HCT116 (cell line): Measurements from ENCODE around the gene ROBO1. TPM values are rescaled to one million over a fixed set of nuclear protein-coding genes. Genes with fewer than 3 reads are reported as not detected.

ENCODE experiments used
- ATAC-seq: fragments of 200-7000 bp; cut with Tn5 transposase; 2 replicates; pipeline ENCODE4 v1.9.1; 2020; ENCODE audit warnings: mild to moderate bottlenecking, moderate library complexity
- BruUV-seq: library from RNA; stranded (reverse); fragments of 400-500 nt; replicated peaks from 2 replicates; lab custom pipeline; 2021; lab: Mats Ljungman, UMichigan
- CTCF ChIA-PET: fragments of 300-600 bp; sonication (Branson Sonifier 250); formaldehyde crosslinking; loops from one replicate; lab custom pipeline; 2021; ENCODE audit warnings: antibody characterized with exemption; lab: Charles Lee
- POLR2A ChIA-PET: fragments of 300-600, 350-600 bp; sonication (Branson Sonifier 250); formaldehyde crosslinking; loops from one replicate; lab custom pipeline; 2021; ENCODE audit warnings: antibody characterized with exemption; lab: Charles Lee
- RAD21 ChIA-PET, 2 experiments: fragments of 300-600 bp; sonication (Branson Sonifier 250); formaldehyde crosslinking; loops; one replicate each; lab custom pipeline; 2023; ENCODE audit warnings: low total read pairs in 2 of 2; ENCODE audit not compliant: uncharacterized antibody in 2 of 2, unreplicated experiment in 2 of 2, low non-redundant PET in 1 of 2; lab: Charles Lee
- DNase-seq: peaks from one replicate; pipeline ENCODE4 v3.0.0-alpha.2; 2010; ENCODE audit warnings: low read depth, low spot score
- H2AFZ ChIP-seq: fragments of 200-600 bp; shearing (Covaris generic), sonication (generic); 2 replicates; pipeline ENCODE4 v1.6.1; 2017; ENCODE audit warnings: low read depth, mixed run types, mixed read lengths, antibody characterized with exemption, low read length; ENCODE audit not compliant: poor library complexity, severe bottlenecking
- H3K27ac ChIP-seq: 2 replicates; pipeline ENCODE4 v1.5.1; 2012; ENCODE audit warnings: low read depth, low read length
- H3K27me3 ChIP-seq: fragments of 200-600 bp; sonication (generic); 2 replicates; pipeline ENCODE4 v1.6.1; 2016; ENCODE audit warnings: mixed run types, low read length, mixed read lengths; ENCODE audit not compliant: insufficient read depth
- H3K36me3 ChIP-seq, 2 experiments: fragments of 200-500 bp in 1 of 2; fragments of 200-600 bp in 1 of 2; sonication (Bioruptor generic) in 1 of 2; sonication (generic) in 1 of 2; 2 replicates each; pipeline versions ENCODE4 v1.5.1 to v1.6.1; 2014 to 2016; ENCODE audit warnings: low read length in 2 of 2, inconsistent platforms in 1 of 2, mixed read lengths in 1 of 2, mixed run types in 1 of 2; ENCODE audit not compliant: insufficient read depth in 2 of 2, control insufficient read depth in 1 of 2
- H3K4me1 ChIP-seq, 2 experiments: fragments of 200-600 bp in 1 of 2; sonication (generic) in 1 of 2; 2 replicates each; pipeline versions ENCODE4 v1.5.1 to v1.6.1; 2012 to 2017; ENCODE audit warnings: low read length in 2 of 2, inconsistent platforms in 1 of 2, mild to moderate bottlenecking in 1 of 2, mixed read lengths in 1 of 2, mixed run types in 1 of 2, moderate library complexity in 1 of 2; ENCODE audit not compliant: insufficient read depth in 2 of 2, control insufficient read depth in 1 of 2
- H3K4me2 ChIP-seq: fragments of 200-600 bp; sonication (generic); 2 replicates; pipeline ENCODE4 v1.6.1; 2017; ENCODE audit warnings: mixed run types, low read length, mixed read lengths
- H3K4me3 ChIP-seq, 2 experiments: fragments of 200-600 bp in 1 of 2; sonication (generic) in 1 of 2; replicated peaks in 1 of 2; 2 replicates each; pipeline ENCODE4 v1.5.1; 2011 to 2016; ENCODE audit warnings: low read length in 2 of 2, control low read depth in 1 of 2, low read depth in 1 of 2, mild to moderate bottlenecking in 1 of 2, mixed read lengths in 1 of 2, mixed run types in 1 of 2
- H3K79me2 ChIP-seq: fragments of 200-600 bp; sonication (generic); 2 replicates; pipeline ENCODE4 v1.6.1; 2017; ENCODE audit warnings: mild to moderate bottlenecking, mixed run types, low read length, moderate library complexity, mixed read lengths; ENCODE audit not compliant: insufficient read depth
- H3K9ac ChIP-seq: fragments of 200-600 bp; sonication (generic); 2 replicates; pipeline ENCODE4 v1.6.1; 2016; ENCODE audit warnings: low read length, mixed read lengths
- H3K9me2 ChIP-seq: fragments of 200-600 bp; sonication (generic), shearing (Covaris generic); 2 replicates; pipeline ENCODE4 v1.6.1; 2017; ENCODE audit warnings: mixed run types, mild to moderate bottlenecking, moderate library complexity; ENCODE audit not compliant: insufficient read depth
- H3K9me3 ChIP-seq, 2 experiments: fragments of 200-500 bp in 1 of 2; fragments of 200-600 bp in 1 of 2; sonication (Bioruptor generic) in 1 of 2; sonication (generic) in 1 of 2; 2 replicates each; pipeline ENCODE4 v1.6.1; 2014 to 2017; ENCODE audit warnings: low read length in 2 of 2, mixed read lengths in 2 of 2, inconsistent platforms in 1 of 2, low read depth in 1 of 2, mild to moderate bottlenecking in 1 of 2, mixed run types in 1 of 2, moderate library complexity in 1 of 2; ENCODE audit not compliant: control insufficient read depth in 1 of 2, insufficient read depth in 1 of 2
- H4K20me1 ChIP-seq: fragments of 200-600 bp; sonication (generic), shearing (Covaris generic); 2 replicates; pipeline ENCODE4 v1.6.1; 2017; ENCODE audit warnings: mixed run types, mild to moderate bottlenecking, moderate library complexity; ENCODE audit not compliant: insufficient read depth
- ATF3 ChIP-seq: IDR thresholded peaks from 2 replicates; pipeline ENCODE4 v1.6.1; 2012
- CBX3 ChIP-seq: IDR thresholded peaks from 2 replicates; pipeline ENCODE4 v1.6.1; 2012; ENCODE audit warnings: low read depth
- CEBPB ChIP-seq: IDR thresholded peaks from 2 replicates; pipeline ENCODE4 v1.6.1; 2012; ENCODE audit warnings: low read depth
- EGR1 ChIP-seq: IDR thresholded peaks from 2 replicates; pipeline ENCODE4 v1.6.1; 2012; ENCODE audit warnings: low read depth
- EZH2 ChIP-seq: fragments of 200-600 bp; sonication (generic); IDR thresholded peaks from 2 replicates; pipeline ENCODE4 v1.6.1; 2017; ENCODE audit warnings: antibody characterized with exemption, mixed run types
- FOSL1 ChIP-seq: IDR thresholded peaks from 2 replicates; pipeline ENCODE4 v1.6.1; 2012; ENCODE audit warnings: low read depth
- JUND ChIP-seq: IDR thresholded peaks from 2 replicates; pipeline ENCODE4 v1.6.1; 2012
- POLR2A ChIP-seq: IDR thresholded peaks from 2 replicates; pipeline ENCODE4 v1.7.0; 2011; ENCODE audit warnings: borderline replicate concordance; ENCODE audit not compliant: insufficient read depth, insufficient read length; ENCODE audit errors: extremely low read depth
- POLR2AphosphoS5 ChIP-seq: IDR thresholded peaks from 2 replicates; pipeline ENCODE4 v1.6.1; 2011; ENCODE audit warnings: mild to moderate bottlenecking, low read depth, low read length, moderate library complexity
- RAD21 ChIP-seq: IDR thresholded peaks from 2 replicates; pipeline ENCODE4 v1.6.1; 2012; ENCODE audit warnings: low read depth, mild to moderate bottlenecking
- SIN3A ChIP-seq: IDR thresholded peaks from 2 replicates; pipeline ENCODE4 v1.6.1; 2012; ENCODE audit warnings: low read depth
- SRF ChIP-seq: IDR thresholded peaks from 2 replicates; pipeline ENCODE4 v1.6.1; 2012; ENCODE audit warnings: low read depth
- TCF7L2 ChIP-seq: IDR thresholded peaks from 2 replicates; pipeline ENCODE4 v1.7.0; 2011; ENCODE audit warnings: borderline replicate concordance, inconsistent platforms; ENCODE audit not compliant: insufficient read depth, insufficient read length; ENCODE audit errors: extremely low read depth
- YY1 ChIP-seq: IDR thresholded peaks from 2 replicates; pipeline ENCODE4 v1.6.1; 2011; ENCODE audit warnings: low read length, low read depth, moderate library complexity, mild to moderate bottlenecking; ENCODE audit not compliant: insufficient replicate concordance; ENCODE audit errors: extremely low read depth
- ZBTB33 ChIP-seq: IDR thresholded peaks from 2 replicates; pipeline ENCODE4 v1.6.1; 2011; ENCODE audit warnings: mild to moderate bottlenecking, low read length, moderate library complexity; ENCODE audit not compliant: insufficient replicate concordance; ENCODE audit errors: extremely low read depth
- ZFX ChIP-seq: fragments of 450-650 bp; IDR thresholded peaks from 2 replicates; pipeline ENCODE4 v1.6.1; 2017
- ZNF274 ChIP-seq: fragments of 200-500 bp; sonication (Bioruptor generic); IDR thresholded peaks from 2 replicates; pipeline ENCODE4 v1.6.1; 2014; ENCODE audit warnings: mild to moderate bottlenecking, low read depth, low read length, inconsistent platforms
- intact Hi-C: fragments of 100-400 bp; cut with micrococcal nuclease; formaldehyde crosslinking; loops from 2 replicates; pipeline ENCODE4 v1.10.0; 2022
- total RNA-seq: library from RNA; stranded (reverse); gene quantifications from one replicate; pipeline ENCODE4 v1.2.1, GENCODE V29; 2021; ENCODE audit not compliant: unreplicated experiment
- TF ChIP-seq, protein P1 (sequence below), 3 experiments: fragments of 200-600 bp in 1 of 3; sonication (generic) in 1 of 3; IDR thresholded peaks in 2 of 3; conservative IDR thresholded peaks in 1 of 3; 2 replicates each; pipeline ENCODE4 v1.5.1; 2012 to 2017; ENCODE audit warnings: low read depth in 2 of 3, low read length in 2 of 3, antibody characterized with exemption in 1 of 3, borderline replicate concordance in 1 of 3, control low read depth in 1 of 3, mild to moderate bottlenecking in 1 of 3, mixed read lengths in 1 of 3, mixed run types in 1 of 3, moderate library complexity in 1 of 3; ENCODE audit not compliant: insufficient read depth in 1 of 3
- TF ChIP-seq, protein P2 (sequence below): IDR thresholded peaks from 2 replicates; pipeline ENCODE4 v1.6.1; 2012
- TF ChIP-seq, protein P3 (sequence below): IDR thresholded peaks from 2 replicates; pipeline ENCODE4 v1.6.1; 2012; ENCODE audit warnings: low read depth

The ROBO1 gene
- total RNA-seq, 1 experiment from 2014 or later = 0.27 TPM

- ATAC-seq = no peak
- CTCF ChIA-PET = no interaction called here
Observed at GRCh38 chr3:79473993-79474392, 293.8 kb downstream of the ROBO1 start.

More at GRCh38 chr3:79473993-79474392, 293.8 kb downstream of the ROBO1 start:
- no peaks in the 10 kb centered on the region for H3K79me2 ChIP-seq
- no peak overlapping the region for H3K27ac ChIP-seq
- no peaks in the 10 kb centered on the region for H3K27me3 ChIP-seq
- POLR2A ChIA-PET = no interaction called here
- no TSS peak for BruUV-seq
- RAD21 ChIA-PET = no interaction called here
- no peak overlapping the region for H3K9ac ChIP-seq
- no peak for DNase-seq
- no peak overlapping the region for H3K4me3 ChIP-seq
- no peaks in the 10 kb centered on the region for H3K36me3 ChIP-seq
- intact Hi-C loops = no loop called here
- H3K9me2 ChIP-seq = no peaks in the 10 kb centered on the region
- no peak for TF ChIP-seq SIN3A
- no peak for TF ChIP-seq ZBTB33
- no peak for TF ChIP-seq ZNF274
- no peak for TF ChIP-seq RAD21
- no peak for TF ChIP-seq ATF3
- no peak for TF ChIP-seq EGR1
- TF ChIP-seq TCF7L2 = no peak
- no peak for TF ChIP-seq ZFX
- TF ChIP-seq FOSL1 = no peak
- TF ChIP-seq CEBPB = no peak
- TF ChIP-seq, protein P1, sequence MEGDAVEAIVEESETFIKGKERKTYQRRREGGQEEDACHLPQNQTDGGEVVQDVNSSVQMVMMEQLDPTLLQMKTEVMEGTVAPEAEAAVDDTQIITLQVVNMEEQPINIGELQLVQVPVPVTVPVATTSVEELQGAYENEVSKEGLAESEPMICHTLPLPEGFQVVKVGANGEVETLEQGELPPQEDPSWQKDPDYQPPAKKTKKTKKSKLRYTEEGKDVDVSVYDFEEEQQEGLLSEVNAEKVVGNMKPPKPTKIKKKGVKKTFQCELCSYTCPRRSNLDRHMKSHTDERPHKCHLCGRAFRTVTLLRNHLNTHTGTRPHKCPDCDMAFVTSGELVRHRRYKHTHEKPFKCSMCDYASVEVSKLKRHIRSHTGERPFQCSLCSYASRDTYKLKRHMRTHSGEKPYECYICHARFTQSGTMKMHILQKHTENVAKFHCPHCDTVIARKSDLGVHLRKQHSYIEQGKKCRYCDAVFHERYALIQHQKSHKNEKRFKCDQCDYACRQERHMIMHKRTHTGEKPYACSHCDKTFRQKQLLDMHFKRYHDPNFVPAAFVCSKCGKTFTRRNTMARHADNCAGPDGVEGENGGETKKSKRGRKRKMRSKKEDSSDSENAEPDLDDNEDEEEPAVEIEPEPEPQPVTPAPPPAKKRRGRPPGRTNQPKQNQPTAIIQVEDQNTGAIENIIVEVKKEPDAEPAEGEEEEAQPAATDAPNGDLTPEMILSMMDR (IDR thresholded peaks at IDR 0.05 in 2 of 3, conservative IDR thresholded peaks at IDR 0.05 in 1 of 3; ENCODE audit: borderline replicate concordance in 1 of 3, insufficient read depth in 1 of 3, low read depth in 2 of 3, low read length in 2 of 3) = no peak
- TF ChIP-seq, protein P2, sequence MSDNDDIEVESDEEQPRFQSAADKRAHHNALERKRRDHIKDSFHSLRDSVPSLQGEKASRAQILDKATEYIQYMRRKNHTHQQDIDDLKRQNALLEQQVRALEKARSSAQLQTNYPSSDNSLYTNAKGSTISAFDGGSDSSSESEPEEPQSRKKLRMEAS = no peak
- no peak for TF ChIP-seq SRF
- no peak for TF ChIP-seq JUND
- no peak for TF ChIP-seq POLR2AphosphoS5
- no peak for TF ChIP-seq CBX3
- TF ChIP-seq YY1 = no peak
- no peak for TF ChIP-seq EZH2
- TF ChIP-seq, protein P3, sequence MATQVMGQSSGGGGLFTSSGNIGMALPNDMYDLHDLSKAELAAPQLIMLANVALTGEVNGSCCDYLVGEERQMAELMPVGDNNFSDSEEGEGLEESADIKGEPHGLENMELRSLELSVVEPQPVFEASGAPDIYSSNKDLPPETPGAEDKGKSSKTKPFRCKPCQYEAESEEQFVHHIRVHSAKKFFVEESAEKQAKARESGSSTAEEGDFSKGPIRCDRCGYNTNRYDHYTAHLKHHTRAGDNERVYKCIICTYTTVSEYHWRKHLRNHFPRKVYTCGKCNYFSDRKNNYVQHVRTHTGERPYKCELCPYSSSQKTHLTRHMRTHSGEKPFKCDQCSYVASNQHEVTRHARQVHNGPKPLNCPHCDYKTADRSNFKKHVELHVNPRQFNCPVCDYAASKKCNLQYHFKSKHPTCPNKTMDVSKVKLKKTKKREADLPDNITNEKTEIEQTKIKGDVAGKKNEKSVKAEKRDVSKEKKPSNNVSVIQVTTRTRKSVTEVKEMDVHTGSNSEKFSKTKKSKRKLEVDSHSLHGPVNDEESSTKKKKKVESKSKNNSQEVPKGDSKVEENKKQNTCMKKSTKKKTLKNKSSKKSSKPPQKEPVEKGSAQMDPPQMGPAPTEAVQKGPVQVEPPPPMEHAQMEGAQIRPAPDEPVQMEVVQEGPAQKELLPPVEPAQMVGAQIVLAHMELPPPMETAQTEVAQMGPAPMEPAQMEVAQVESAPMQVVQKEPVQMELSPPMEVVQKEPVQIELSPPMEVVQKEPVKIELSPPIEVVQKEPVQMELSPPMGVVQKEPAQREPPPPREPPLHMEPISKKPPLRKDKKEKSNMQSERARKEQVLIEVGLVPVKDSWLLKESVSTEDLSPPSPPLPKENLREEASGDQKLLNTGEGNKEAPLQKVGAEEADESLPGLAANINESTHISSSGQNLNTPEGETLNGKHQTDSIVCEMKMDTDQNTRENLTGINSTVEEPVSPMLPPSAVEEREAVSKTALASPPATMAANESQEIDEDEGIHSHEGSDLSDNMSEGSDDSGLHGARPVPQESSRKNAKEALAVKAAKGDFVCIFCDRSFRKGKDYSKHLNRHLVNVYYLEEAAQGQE = no peak
- TF ChIP-seq POLR2A = no peak
- no peak overlapping the region for H3K4me2 ChIP-seq
- no peaks in the 10 kb centered on the region for H3K4me1 ChIP-seq
- no peaks in the 10 kb centered on the region for H4K20me1 ChIP-seq
- H2AFZ ChIP-seq = no peak overlapping the region
- peaks cover 0 to 12% of the 10 kb centered on the region in 2 experiments; a peak in 2 of 4 replicates for H3K9me3 ChIP-seq
